Measurements from ENCODE around the gene OGDH.

DNA sequence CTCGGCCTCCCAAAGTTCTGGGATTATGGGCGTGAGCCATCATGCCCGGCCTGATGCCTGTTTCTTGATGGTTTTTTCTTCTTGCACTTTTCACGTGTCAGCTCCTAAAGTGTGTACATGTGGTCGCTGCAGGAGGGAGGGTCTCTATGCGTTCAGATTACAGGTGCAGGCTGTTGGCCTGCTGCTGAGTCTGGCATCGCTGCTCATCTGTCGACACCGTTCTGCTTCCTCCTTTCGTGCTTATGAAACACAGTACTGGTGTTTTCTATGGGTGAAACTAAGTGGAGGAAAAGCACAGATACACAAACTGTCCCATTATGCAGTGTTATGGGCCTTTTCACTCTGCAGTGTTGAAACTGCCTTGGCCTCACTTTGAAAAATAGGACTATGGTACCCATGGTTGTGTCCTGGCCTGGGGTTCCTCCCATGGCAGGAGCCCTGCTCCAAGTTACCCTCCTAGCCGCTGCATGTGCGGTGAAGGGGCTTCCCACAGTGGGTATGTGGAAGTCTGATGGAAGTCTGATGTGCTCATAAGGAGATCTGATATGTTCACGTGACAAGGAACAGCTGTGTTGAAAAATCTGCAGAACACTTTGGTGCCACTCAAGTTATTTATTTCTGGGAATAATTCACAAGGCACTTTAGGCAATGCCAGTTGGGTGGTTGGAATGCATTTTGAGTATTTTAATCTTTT lies 23.5 kb downstream of the OGDH start:
- TF ChIP-seq, protein P1, sequence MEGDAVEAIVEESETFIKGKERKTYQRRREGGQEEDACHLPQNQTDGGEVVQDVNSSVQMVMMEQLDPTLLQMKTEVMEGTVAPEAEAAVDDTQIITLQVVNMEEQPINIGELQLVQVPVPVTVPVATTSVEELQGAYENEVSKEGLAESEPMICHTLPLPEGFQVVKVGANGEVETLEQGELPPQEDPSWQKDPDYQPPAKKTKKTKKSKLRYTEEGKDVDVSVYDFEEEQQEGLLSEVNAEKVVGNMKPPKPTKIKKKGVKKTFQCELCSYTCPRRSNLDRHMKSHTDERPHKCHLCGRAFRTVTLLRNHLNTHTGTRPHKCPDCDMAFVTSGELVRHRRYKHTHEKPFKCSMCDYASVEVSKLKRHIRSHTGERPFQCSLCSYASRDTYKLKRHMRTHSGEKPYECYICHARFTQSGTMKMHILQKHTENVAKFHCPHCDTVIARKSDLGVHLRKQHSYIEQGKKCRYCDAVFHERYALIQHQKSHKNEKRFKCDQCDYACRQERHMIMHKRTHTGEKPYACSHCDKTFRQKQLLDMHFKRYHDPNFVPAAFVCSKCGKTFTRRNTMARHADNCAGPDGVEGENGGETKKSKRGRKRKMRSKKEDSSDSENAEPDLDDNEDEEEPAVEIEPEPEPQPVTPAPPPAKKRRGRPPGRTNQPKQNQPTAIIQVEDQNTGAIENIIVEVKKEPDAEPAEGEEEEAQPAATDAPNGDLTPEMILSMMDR (IDR thresholded peaks at IDR 0.05) = no peak
- TF ChIP-seq POLR2A (IDR thresholded peaks at IDR 0.05) (no peak), POLR2AphosphoS5 (IDR thresholded peaks at IDR 0.05) (peak in 1 of 3 donors; percentile 16), EP300 (IDR thresholded peaks at IDR 0.05; ENCODE audit: low read depth) (no peak)

Data from transverse colon (tissue), 4 donors.